NT2/D1 (cell line): ENCODE results near the gene RTN1.

ENCODE experiments used
- SUZ12 ChIP-seq: IDR thresholded peaks from 2 replicates; pipeline ENCODE4 v1.6.1; 2011; ENCODE audit not compliant: insufficient read length, insufficient read depth; ENCODE audit errors: extremely low read depth
- YY1 ChIP-seq: IDR thresholded peaks from 2 replicates; pipeline ENCODE4 v1.6.1; 2011; ENCODE audit not compliant: insufficient read length, insufficient read depth

- TF ChIP-seq YY1 = no peak
- no peak for TF ChIP-seq SUZ12
Measured at GRCh38 chr14:59679872-59680271, 190.7 kb downstream of the RTN1 start.
